ENCODE measurements around the gene PPM1H.
"Not testable (repeated sequence)": the region's sequence is repeated elsewhere in the genome, so short reads cannot be mapped to it uniquely, and the experiment has no call there.

PPM1H gene

GRCh38 chr12:62900686-62901272 lies 34.2 kb downstream of the PPM1H start:
- no peak overlapping the region for H3K4me3 ChIP-seq (ENCODE audit: low read length)
- H3K9ac ChIP-seq (ENCODE audit: low read depth, low read length): no peak overlapping the region
- H3K4me1 ChIP-seq (ENCODE audit: insufficient read depth, low read length): no peaks in the 10 kb centered on the region; the same call in 1 of the 2 replicates
- H3K36me3 ChIP-seq (ENCODE audit: insufficient read depth, low read depth, low read length): no peaks in the 10 kb centered on the region
- no peaks in the 10 kb centered on the region for H3K9me3 ChIP-seq (ENCODE audit: insufficient read depth, low read depth, low read length)
- no peak overlapping the region for H3K27ac ChIP-seq (ENCODE audit: low read length)
- H3K27me3 ChIP-seq (ENCODE audit: insufficient read depth, low read length): no peaks in the 10 kb centered on the region

GRCh38 chr12:62899568-62900390 lies 35.2 kb downstream of the PPM1H start:
- H3K9me3 ChIP-seq (ENCODE audit: insufficient read depth, low read depth, low read length): no peaks in the 10 kb centered on the region
- H3K36me3 ChIP-seq (ENCODE audit: insufficient read depth, low read depth, low read length): no peaks in the 10 kb centered on the region
- H3K27me3 ChIP-seq (ENCODE audit: insufficient read depth, low read length): no peaks in the 10 kb centered on the region
- H3K9ac ChIP-seq (ENCODE audit: low read depth, low read length): no peak overlapping the region
- no peak overlapping the region for H3K27ac ChIP-seq (ENCODE audit: low read length)
- H3K4me1 ChIP-seq (ENCODE audit: insufficient read depth, low read length): no peaks in the 10 kb centered on the region; the same call in 1 of the 2 replicates
- no peak overlapping the region for H3K4me3 ChIP-seq (ENCODE audit: low read length)

GRCh38 chr12:62898526-62898925 lies 36.4 kb downstream of the PPM1H start:
- H3K9ac ChIP-seq (ENCODE audit: low read depth, low read length): no peak overlapping the region

GRCh38 chr12:62895351-62895877 lies 39.5 kb downstream of the PPM1H start:
- no peak overlapping the region for H3K27ac ChIP-seq (ENCODE audit: low read length)
- H3K9ac ChIP-seq (ENCODE audit: low read depth, low read length): no peak overlapping the region
- no peaks in the 10 kb centered on the region for H3K36me3 ChIP-seq (ENCODE audit: insufficient read depth, low read depth, low read length)
- H3K4me3 ChIP-seq (ENCODE audit: low read length): no peak overlapping the region
- no peaks in the 10 kb centered on the region for H3K4me1 ChIP-seq (ENCODE audit: insufficient read depth, low read length)
- no peaks in the 10 kb centered on the region for H3K27me3 ChIP-seq (ENCODE audit: insufficient read depth, low read length)
- no peaks in the 10 kb centered on the region for H3K9me3 ChIP-seq (ENCODE audit: insufficient read depth, low read depth, low read length)

More at GRCh38 chr12:62898526-62898925, 36.4 kb downstream of the PPM1H start:
- H3K27me3 ChIP-seq (ENCODE audit: insufficient read depth, low read length): no peaks in the 10 kb centered on the region
- H3K36me3 ChIP-seq (ENCODE audit: insufficient read depth, low read depth, low read length): no peaks in the 10 kb centered on the region
- no peaks in the 10 kb centered on the region; the same call in 1 of the 2 replicates for H3K4me1 ChIP-seq (ENCODE audit: insufficient read depth, low read length)
- no peaks in the 10 kb centered on the region for H3K9me3 ChIP-seq (ENCODE audit: insufficient read depth, low read depth, low read length)
- H3K4me3 ChIP-seq (ENCODE audit: low read length): no peak overlapping the region
- H3K27ac ChIP-seq (ENCODE audit: low read length): no peak overlapping the region

GRCh38 chr12:62893276-62893675 lies 41.7 kb downstream of the PPM1H start:
- H3K36me3 ChIP-seq (ENCODE audit: insufficient read depth, low read depth, low read length): no peaks in the 10 kb centered on the region
- no peaks in the 10 kb centered on the region for H3K27me3 ChIP-seq (ENCODE audit: insufficient read depth, low read length)
- H3K9me3 ChIP-seq (ENCODE audit: insufficient read depth, low read depth, low read length): no peaks in the 10 kb centered on the region
- no peak overlapping the region for H3K9ac ChIP-seq (ENCODE audit: low read depth, low read length)
- H3K4me1 ChIP-seq (ENCODE audit: insufficient read depth, low read length): no peaks in the 10 kb centered on the region
- H3K27ac ChIP-seq (ENCODE audit: low read length): no peak overlapping the region
- H3K4me3 ChIP-seq (ENCODE audit: low read length): no peak overlapping the region

GRCh38 chr12:62891805-62892549 lies 43.0 kb downstream of the PPM1H start:
- Histone ChIP-seq H3K9ac (ENCODE audit: low read depth, low read length) (no peak overlapping the region), H3K36me3 (ENCODE audit: insufficient read depth, low read depth, low read length) (no peaks in the 10 kb centered on the region), H3K4me3 (ENCODE audit: low read length) (no peak overlapping the region), H3K4me1 (ENCODE audit: insufficient read depth, low read length) (no peaks in the 10 kb centered on the region), H3K9me3 (ENCODE audit: insufficient read depth, low read depth, low read length) (no peaks in the 10 kb centered on the region), H3K27me3 (ENCODE audit: insufficient read depth, low read length) (no peaks in the 10 kb centered on the region), H3K27ac (ENCODE audit: low read length) (no peak overlapping the region)

GRCh38 chr12:62888454-62889110 lies 46.4 kb downstream of the PPM1H start:
- Histone ChIP-seq H3K4me3 (ENCODE audit: low read length) (no peak overlapping the region), H3K36me3 (ENCODE audit: insufficient read depth, low read depth, low read length) (no peaks in the 10 kb centered on the region)

GRCh38 chr12:62886796-62887195 lies 48.2 kb downstream of the PPM1H start:
- Histone ChIP-seq H3K27me3 (ENCODE audit: insufficient read depth, low read length) (no peaks in the 10 kb centered on the region), H3K27ac (ENCODE audit: low read length) (no peak overlapping the region), H3K9me3 (ENCODE audit: insufficient read depth, low read depth, low read length) (no peaks in the 10 kb centered on the region), H3K36me3 (ENCODE audit: insufficient read depth, low read depth, low read length) (no peaks in the 10 kb centered on the region), H3K9ac (ENCODE audit: low read depth, low read length) (no peak overlapping the region), H3K4me1 (ENCODE audit: insufficient read depth, low read length) (peaks cover 5% of the 10 kb centered on the region), H3K4me3 (ENCODE audit: low read length) (no peak overlapping the region)

More at GRCh38 chr12:62888454-62889110, 46.4 kb downstream of the PPM1H start:
- H3K4me1 ChIP-seq (ENCODE audit: insufficient read depth, low read length): peaks cover 4% of the 10 kb centered on the region
- H3K9ac ChIP-seq (ENCODE audit: low read depth, low read length): no peak overlapping the region
- H3K27me3 ChIP-seq (ENCODE audit: insufficient read depth, low read length): no peaks in the 10 kb centered on the region
- no peaks in the 10 kb centered on the region for H3K9me3 ChIP-seq (ENCODE audit: insufficient read depth, low read depth, low read length)
- H3K27ac ChIP-seq (ENCODE audit: low read length): no peak overlapping the region

- Histone ChIP-seq H3K27me3 (ENCODE audit: insufficient read depth, low read length) (no peaks in the 10 kb centered on the region), H3K9me3 (ENCODE audit: insufficient read depth, low read depth, low read length) (no peaks in the 10 kb centered on the region), H3K27ac (ENCODE audit: low read length) (no peak overlapping the region), H3K4me1 (ENCODE audit: insufficient read depth, low read length) (peaks cover 8% of the 10 kb centered on the region), H3K9ac (ENCODE audit: low read depth, low read length) (no peak overlapping the region), H3K36me3 (ENCODE audit: insufficient read depth, low read depth, low read length) (no peaks in the 10 kb centered on the region), H3K4me3 (ENCODE audit: low read length) (no peak overlapping the region)
Observed at GRCh38 chr12:62885242-62885641, 49.7 kb downstream of the PPM1H start.

GRCh38 chr12:62884832-62885231 lies 50.1 kb downstream of the PPM1H start:
- not testable (repeated sequence) for H3K4me3 ChIP-seq (ENCODE audit: low read length); H3K36me3 ChIP-seq (ENCODE audit: insufficient read depth, low read depth, low read length); H3K9me3 ChIP-seq (ENCODE audit: insufficient read depth, low read depth, low read length); H3K27ac ChIP-seq (ENCODE audit: low read length); H3K27me3 ChIP-seq (ENCODE audit: insufficient read depth, low read length); H3K4me1 ChIP-seq (ENCODE audit: insufficient read depth, low read length); H3K9ac ChIP-seq (ENCODE audit: low read depth, low read length)

GRCh38 chr12:62882696-62883095 lies 52.3 kb downstream of the PPM1H start:
- H3K9me3 ChIP-seq (ENCODE audit: insufficient read depth, low read depth, low read length): no peaks in the 10 kb centered on the region
- H3K27ac ChIP-seq (ENCODE audit: low read length): no peak overlapping the region
- no peak overlapping the region for H3K4me3 ChIP-seq (ENCODE audit: low read length)
- H3K4me1 ChIP-seq (ENCODE audit: insufficient read depth, low read length): peaks cover 8% of the 10 kb centered on the region
- H3K9ac ChIP-seq (ENCODE audit: low read depth, low read length): no peak overlapping the region
- no peaks in the 10 kb centered on the region for H3K36me3 ChIP-seq (ENCODE audit: insufficient read depth, low read depth, low read length)
- no peaks in the 10 kb centered on the region for H3K27me3 ChIP-seq (ENCODE audit: insufficient read depth, low read length)
